ENCODE data around the gene NYAP1.

DNA sequence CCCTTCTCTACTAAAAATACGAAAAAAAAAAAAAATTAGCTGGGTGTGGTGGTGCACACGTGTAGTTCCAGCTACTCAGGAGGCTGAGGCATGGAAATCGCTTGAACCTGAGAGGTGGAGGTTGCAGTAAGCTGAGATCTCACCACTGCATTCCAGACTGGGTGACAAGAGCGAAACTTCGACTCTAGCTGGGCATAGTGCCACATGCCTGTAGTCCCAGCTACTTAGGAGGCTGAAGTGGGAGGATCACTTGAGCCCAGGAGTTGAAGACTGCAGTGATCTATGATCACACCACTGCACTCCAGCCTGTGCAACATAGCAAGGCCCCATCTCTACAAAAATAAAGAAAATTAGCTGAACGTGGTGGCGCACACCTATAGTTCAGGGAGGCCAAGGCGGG, 18.4 kb upstream of the NYAP1 start:
- TF ChIP-seq, protein P1, sequence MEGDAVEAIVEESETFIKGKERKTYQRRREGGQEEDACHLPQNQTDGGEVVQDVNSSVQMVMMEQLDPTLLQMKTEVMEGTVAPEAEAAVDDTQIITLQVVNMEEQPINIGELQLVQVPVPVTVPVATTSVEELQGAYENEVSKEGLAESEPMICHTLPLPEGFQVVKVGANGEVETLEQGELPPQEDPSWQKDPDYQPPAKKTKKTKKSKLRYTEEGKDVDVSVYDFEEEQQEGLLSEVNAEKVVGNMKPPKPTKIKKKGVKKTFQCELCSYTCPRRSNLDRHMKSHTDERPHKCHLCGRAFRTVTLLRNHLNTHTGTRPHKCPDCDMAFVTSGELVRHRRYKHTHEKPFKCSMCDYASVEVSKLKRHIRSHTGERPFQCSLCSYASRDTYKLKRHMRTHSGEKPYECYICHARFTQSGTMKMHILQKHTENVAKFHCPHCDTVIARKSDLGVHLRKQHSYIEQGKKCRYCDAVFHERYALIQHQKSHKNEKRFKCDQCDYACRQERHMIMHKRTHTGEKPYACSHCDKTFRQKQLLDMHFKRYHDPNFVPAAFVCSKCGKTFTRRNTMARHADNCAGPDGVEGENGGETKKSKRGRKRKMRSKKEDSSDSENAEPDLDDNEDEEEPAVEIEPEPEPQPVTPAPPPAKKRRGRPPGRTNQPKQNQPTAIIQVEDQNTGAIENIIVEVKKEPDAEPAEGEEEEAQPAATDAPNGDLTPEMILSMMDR (IDR thresholded peaks at IDR 0.05; ENCODE audit: insufficient read depth, low read depth, low read length): no peak
- TF ChIP-seq EZH2 (IDR thresholded peaks at IDR 0.05; ENCODE audit: insufficient read depth, low read length): no peak
